T-cell (primary cell): ENCODE measurements around the gene SLC6A13. TPM values are rescaled to one million over a fixed set of nuclear protein-coding genes. Genes with fewer than 3 reads are reported as not detected.
"Not testable (repeated sequence)": the region's sequence is repeated elsewhere in the genome, so short reads cannot be mapped to it uniquely, and the experiment has no call there.

ENCODE experiments used
- ATAC-seq, 4 experiments: fragments of 200-7000 bp in 3 of 4; fragments of 150-1000 bp in 1 of 4; cut with Tn5 transposase; replicated peaks in 1 of 4; 1 replicate in 3 of 4; 2 replicates in 1 of 4; pipeline ENCODE4 v1.10.0; 2021; ENCODE audit warnings: moderate library complexity in 3 of 4, mild to moderate bottlenecking in 2 of 4, moderate number of reproducible peaks in 1 of 4
- CTCF ChIA-PET, 2 donors: fragments of 300-600 bp; sonication (Branson Sonifier 250); formaldehyde crosslinking; loops; one replicate each; lab custom pipeline; 2022; ENCODE audit warnings: antibody characterized with exemption in 2 of 2; lab: Charles Lee
- POLR2A ChIA-PET, 2 donors: fragments of 300-600 bp; sonication (Branson Sonifier 250); formaldehyde crosslinking; loops; one replicate each; lab custom pipeline; 2022; ENCODE audit warnings: antibody characterized with exemption in 2 of 2; lab: Charles Lee
- DNase-seq, 35 experiments: peaks; one replicate each; pipeline versions ENCODE4 v3.0.0 to v3.0.0-alpha.2; 2013 to 2023
- H3K27ac ChIP-seq: one replicate; pipeline ENCODE4 v1.5.1; 2013; ENCODE audit warnings: low read length
- H3K27me3 ChIP-seq, 2 experiments: replicated peaks in 1 of 2; 1 replicate in 1 of 2; 2 replicates in 1 of 2; pipeline versions ENCODE4 v1.6.1 to v1.7.0; 2013; ENCODE audit warnings: low read length in 1 of 2, mixed read lengths in 1 of 2; ENCODE audit not compliant: control insufficient read depth in 2 of 2, insufficient read depth in 2 of 2; ENCODE audit errors: extremely low read depth in 1 of 2
- H3K36me3 ChIP-seq, 2 donors: 1 replicate in 1 of 2; 2 replicates in 1 of 2; pipeline versions ENCODE4 v1.6.1 to v1.7.0; 2013; ENCODE audit warnings: low read length in 1 of 2; ENCODE audit not compliant: control insufficient read depth in 2 of 2, insufficient read depth in 1 of 2; ENCODE audit errors: extremely low read depth in 1 of 2
- H3K4me1 ChIP-seq, 2 experiments: 1 replicate in 1 of 2; 2 replicates in 1 of 2; pipeline versions ENCODE4 v1.6.1 to v1.7.0; 2013; ENCODE audit warnings: low read length in 2 of 2, mixed read lengths in 1 of 2; ENCODE audit not compliant: insufficient read depth in 2 of 2, control insufficient read depth in 1 of 2; ENCODE audit errors: extremely low read depth in 1 of 2
- H3K4me3 ChIP-seq, 2 donors: 1 replicate in 1 of 2; 2 replicates in 1 of 2; pipeline versions ENCODE4 v1.5.1 to v1.7.0; 2013; ENCODE audit warnings: mild to moderate bottlenecking in 2 of 2, low read length in 1 of 2, moderate library complexity in 1 of 2; ENCODE audit not compliant: control insufficient read depth in 1 of 2; ENCODE audit errors: extremely low read depth in 1 of 2
- H3K9me3 ChIP-seq: 2 replicates; pipeline ENCODE4 v1.7.0; 2013
- H3K27ac Mint-ChIP-seq, 2 donors: one replicate each; pipeline ENCODE4 v1.8.0; 2020 to 2021; ENCODE audit warnings: mild to moderate bottlenecking in 2 of 2, mixed read lengths in 2 of 2
- H3K27me3 Mint-ChIP-seq, 2 donors: one replicate each; pipeline ENCODE4 v1.8.0; 2021 to 2022; ENCODE audit warnings: mixed read lengths in 2 of 2
- H3K36me3 Mint-ChIP-seq: one replicate; pipeline ENCODE4 v1.8.0; 2021; ENCODE audit warnings: mixed read lengths
- H3K4me1 Mint-ChIP-seq, 3 donors: one replicate each; pipeline ENCODE4 v1.8.0; 2020 to 2022; ENCODE audit warnings: mixed read lengths in 3 of 3, mild to moderate bottlenecking in 1 of 3
- H3K4me3 Mint-ChIP-seq, 3 donors: one replicate each; pipeline ENCODE4 v1.8.0; 2020 to 2022; ENCODE audit warnings: mild to moderate bottlenecking in 3 of 3, mixed read lengths in 3 of 3, moderate library complexity in 3 of 3
- H3K9me3 Mint-ChIP-seq, 3 donors: one replicate each; pipeline ENCODE4 v1.8.0; 2020 to 2022; ENCODE audit warnings: mixed read lengths in 3 of 3
- WGBS: methylation state at CpG from one replicate; pipeline ENCODE4 v1.1.5; 2013; ENCODE audit warnings: missing lambda C conversion rate; ENCODE audit not compliant: insufficient coverage; 5-methylcytosine and 5-hydroxymethylcytosine counted together
- total RNA-seq, 35 experiments: library from RNA in 6 of 35; stranded (reverse) in 6 of 35; fragments of 120-200 nt in 1 of 35; gene quantifications; one replicate each; pipeline versions ENCODE4 v1.2.1 to v1.2.4 and lab custom pipeline; 2013 to 2026

The SLC6A13 gene
- total RNA-seq, 5 donors from 2014 or later (not counting 1 experiment from before 2014, with no cell fraction given): 0.49 to 1.8 (median 0.86) TPM

DNA sequence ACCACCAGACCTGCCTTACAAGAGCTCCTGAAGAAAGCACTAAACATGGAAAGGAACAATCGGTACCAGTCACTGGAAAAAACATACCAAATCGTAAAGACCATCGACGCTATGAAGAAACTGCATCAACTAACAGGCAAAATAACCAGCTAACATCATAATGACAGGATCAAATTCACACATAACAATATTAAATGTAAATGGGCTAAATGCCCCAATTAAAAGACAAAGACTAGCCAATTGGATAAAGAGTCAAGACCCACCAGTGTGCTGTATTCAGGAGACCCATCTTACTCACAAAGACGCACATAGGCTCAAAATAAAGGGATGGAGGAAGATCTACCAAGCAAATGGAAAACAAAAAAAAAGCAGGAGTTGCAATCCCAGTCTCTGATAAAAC, 36.9 kb upstream of the SLC6A13 start:
- ATAC-seq, H3K4me3 ChIP-seq, H3K27me3 Mint-ChIP-seq, DNase-seq, H3K9me3 ChIP-seq, H3K27ac Mint-ChIP-seq, H3K27ac ChIP-seq, H3K4me1 ChIP-seq, CTCF ChIA-PET, H3K27me3 ChIP-seq, POLR2A ChIA-PET: not testable (repeated sequence)
- peak overlapping the region in 1 of 3 donors; percentile 1 for H3K4me3 Mint-ChIP-seq
- peaks cover 61 to 66% (median 61%) of the 10 kb centered on the region in 3 donors for H3K4me1 Mint-ChIP-seq
- H3K9me3 Mint-ChIP-seq: peaks cover 6 to 10% (median 7%) of the 10 kb centered on the region in 3 donors
- peaks cover 8 to 45% of the 10 kb centered on the region in 2 donors for H3K36me3 ChIP-seq
- peaks cover 88% of the 10 kb centered on the region for H3K36me3 Mint-ChIP-seq
- 100% methylated on average over 4 of the region's 5 CpGs for WGBS

GRCh38 chr12:298059-298458, 35.4 kb upstream of the SLC6A13 start:
- POLR2A ChIA-PET, CTCF ChIA-PET, H3K4me1 ChIP-seq, H3K9me3 ChIP-seq, ATAC-seq, DNase-seq, H3K27me3 ChIP-seq, H3K27ac Mint-ChIP-seq, H3K4me3 ChIP-seq, H3K27me3 Mint-ChIP-seq, H3K4me3 Mint-ChIP-seq, H3K27ac ChIP-seq: not testable (repeated sequence)
- peaks cover 14 to 55% of the 10 kb centered on the region in 2 donors for H3K36me3 ChIP-seq
- Mint-ChIP-seq H3K9me3 (peaks cover 6 to 10% (median 7%) of the 10 kb centered on the region in 3 donors), H3K4me1 (peaks cover 49 to 52% (median 52%) of the 10 kb centered on the region in 3 donors), H3K36me3 (peaks cover 84% of the 10 kb centered on the region)
- WGBS: 94% methylated on average over 5 of the region's 8 CpGs

DNA sequence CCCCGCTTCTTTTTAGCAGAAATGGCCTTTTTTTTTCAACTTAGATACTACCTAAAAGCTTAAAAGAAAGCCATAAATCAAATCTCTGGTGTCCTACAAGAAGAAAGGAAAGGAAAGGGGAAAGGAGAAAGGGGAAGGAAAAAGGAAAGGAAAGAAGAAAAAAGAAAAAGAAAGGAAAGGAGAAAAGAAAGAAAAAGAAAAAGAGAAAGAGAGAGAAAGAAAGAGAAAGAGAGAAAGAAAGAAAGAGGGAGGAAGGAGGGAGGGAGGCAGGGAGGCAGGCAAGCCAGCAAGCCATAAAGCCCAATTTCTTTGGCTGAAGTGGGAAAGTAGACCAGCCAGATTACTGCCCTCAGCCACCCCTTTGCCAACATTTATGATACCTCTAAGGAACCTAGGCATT, 32.5 kb upstream of the SLC6A13 start:
- CTCF ChIA-PET: no interaction called here
- H3K9me3 ChIP-seq: no peaks in the 10 kb centered on the region
- no peak for ATAC-seq
- no peak overlapping the region for H3K4me3 Mint-ChIP-seq
- H3K4me1 ChIP-seq: no peaks in the 10 kb centered on the region
- peaks cover 74% of the 10 kb centered on the region for H3K36me3 Mint-ChIP-seq
- no CpG with 5 or more reads among the region's 1 CpG for WGBS
- no peak overlapping the region for H3K4me3 ChIP-seq
- peaks cover 2 to 3% (median 2%) of the 10 kb centered on the region in 3 donors for H3K9me3 Mint-ChIP-seq
- no peak overlapping the region for H3K27ac ChIP-seq
- H3K27me3 Mint-ChIP-seq: no peaks in the 10 kb centered on the region
- POLR2A ChIA-PET: no interaction called here
- H3K27me3 ChIP-seq: no peaks in the 10 kb centered on the region
- DNase-seq: no peak
- H3K27ac Mint-ChIP-seq: no peak overlapping the region
- peaks cover 30 to 35% (median 31%) of the 10 kb centered on the region in 3 donors for H3K4me1 Mint-ChIP-seq
- H3K36me3 ChIP-seq: peaks cover 17 to 74% of the 10 kb centered on the region in 2 donors

DNA sequence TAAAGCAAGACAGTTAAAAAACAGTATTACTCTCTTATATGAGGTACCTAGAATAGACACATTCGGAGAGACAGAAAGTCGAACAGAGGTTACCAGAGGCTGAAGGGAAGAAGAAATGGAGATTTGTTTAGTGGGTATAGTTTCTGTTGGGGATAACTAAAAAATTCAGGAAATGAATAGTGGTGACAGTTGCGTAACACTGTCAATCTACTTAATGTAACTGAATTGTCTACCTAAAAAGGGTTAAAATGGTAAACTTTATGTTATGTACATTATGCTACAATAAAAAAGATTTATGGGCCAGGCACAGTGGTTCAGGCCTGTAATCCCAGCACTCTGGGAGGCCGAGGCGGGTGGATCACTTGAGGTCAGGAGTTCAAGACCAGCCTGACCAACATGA, 30.6 kb upstream of the SLC6A13 start:
- ChIA-PET POLR2A (no interaction called here), CTCF (no interaction called here)
- Histone ChIP-seq H3K4me1 (no peaks in the 10 kb centered on the region), H3K27me3 (no peaks in the 10 kb centered on the region), H3K36me3 (peaks cover 17 to 76% of the 10 kb centered on the region in 2 donors), H3K27ac (no peak overlapping the region), H3K4me3 (no peak overlapping the region), H3K9me3 (no peaks in the 10 kb centered on the region)
- Mint-ChIP-seq H3K36me3 (peaks cover 56% of the 10 kb centered on the region), H3K4me3 (no peak overlapping the region), H3K27me3 (no peaks in the 10 kb centered on the region), H3K4me1 (peaks cover 16 to 28% (median 22%) of the 10 kb centered on the region in 3 donors), H3K9me3 (no peaks in the 10 kb centered on the region), H3K27ac (no peak overlapping the region)
- WGBS: no CpG with 5 or more reads among the region's 5 CpGs
- ATAC-seq (no peak), DNase-seq (no peak)

- ChIA-PET CTCF (interaction anchor here in 1 of 2 donors (0.7 kb wide), 1 partner anchor 110 kb away, joined by 3 read pairs; no protein-coding TSS in a partner anchor), POLR2A (no interaction called here)
- H3K36me3 Mint-ChIP-seq: peaks cover 59% of the 10 kb centered on the region
- Histone ChIP-seq H3K9me3 (no peaks in the 10 kb centered on the region), H3K36me3 (peaks cover 17 to 71% of the 10 kb centered on the region in 2 donors), H3K27me3 (no peaks in the 10 kb centered on the region), H3K4me3 (no peak overlapping the region), H3K4me1 (no peaks in the 10 kb centered on the region), H3K27ac (no peak overlapping the region)
- H3K4me1 Mint-ChIP-seq: peaks cover 26 to 34% (median 28%) of the 10 kb centered on the region in 3 donors
- no peaks in the 10 kb centered on the region for H3K27me3 Mint-ChIP-seq
- no peak overlapping the region for H3K27ac Mint-ChIP-seq
- no CpG with 5 or more reads among the region's 1 CpG for WGBS
- no peaks in the 10 kb centered on the region for H3K9me3 Mint-ChIP-seq
- ATAC-seq: no peak
- no peak overlapping the region for H3K4me3 Mint-ChIP-seq
- DNase-seq: no peak
These were observed 29.6 kb upstream of the SLC6A13 start for GRCh38 chr12:292186-292585.

- H3K9me3 Mint-ChIP-seq: no peaks in the 10 kb centered on the region
- no peak overlapping the region for H3K4me3 ChIP-seq
- peaks cover 36 to 43% (median 37%) of the 10 kb centered on the region in 3 donors for H3K4me1 Mint-ChIP-seq
- ChIA-PET POLR2A (interaction anchor here in 1 of 2 donors (0.6 kb wide), 1 partner anchor 35 kb away, joined by 4 read pairs; no protein-coding TSS in a partner anchor), CTCF (no interaction called here)
- no CpG with 5 or more reads among the region's 1 CpG for WGBS
- H3K36me3 Mint-ChIP-seq: peaks cover 62% of the 10 kb centered on the region
- H3K9me3 ChIP-seq: no peaks in the 10 kb centered on the region
- no peak for ATAC-seq
- no peak overlapping the region for H3K27ac ChIP-seq
- no peak overlapping the region for H3K27ac Mint-ChIP-seq
- peaks cover 17 to 69% of the 10 kb centered on the region in 2 donors for H3K36me3 ChIP-seq
- H3K4me1 ChIP-seq: no peaks in the 10 kb centered on the region
- H3K27me3 Mint-ChIP-seq: no peaks in the 10 kb centered on the region
- H3K27me3 ChIP-seq: no peaks in the 10 kb centered on the region
- DNase-seq: no peak
- H3K4me3 Mint-ChIP-seq: no peak overlapping the region
These were observed 28.6 kb upstream of the SLC6A13 start for GRCh38 chr12:291153-291723.
